GM19452 (cell line): ENCODE data around the gene CPNE4.
A peak's percentile ranks its signal among the peaks of the same experiment; 100 is the strongest.

Experiments used
- ATAC-seq: cut with Tn5 transposase; IDR thresholded peaks from one replicate; pipeline ENCODE4 v1.9.1; 2021; ENCODE audit not compliant: unreplicated experiment

Gene CPNE4

DNA sequence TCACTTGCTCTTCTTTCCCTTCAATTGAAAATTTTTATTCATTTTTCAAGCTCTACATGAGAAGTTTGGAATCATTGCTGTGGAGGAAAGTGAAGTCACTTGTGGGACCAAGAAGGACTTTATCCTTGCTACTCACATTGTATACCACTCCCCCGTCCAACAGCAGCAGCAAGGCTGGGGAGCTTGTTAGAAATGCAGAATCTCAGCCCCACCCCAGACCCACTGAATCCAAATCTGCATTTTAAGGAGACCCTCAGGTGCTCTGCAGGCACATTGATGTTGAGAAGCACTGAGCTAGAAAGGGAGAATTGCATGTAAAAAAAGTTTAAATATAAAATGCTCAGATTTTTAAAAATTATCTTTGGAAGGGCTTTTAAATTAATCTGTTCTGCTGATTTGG is 329.7 kb downstream of the CPNE4 start:
- ATAC-seq, result no peak

DNA sequence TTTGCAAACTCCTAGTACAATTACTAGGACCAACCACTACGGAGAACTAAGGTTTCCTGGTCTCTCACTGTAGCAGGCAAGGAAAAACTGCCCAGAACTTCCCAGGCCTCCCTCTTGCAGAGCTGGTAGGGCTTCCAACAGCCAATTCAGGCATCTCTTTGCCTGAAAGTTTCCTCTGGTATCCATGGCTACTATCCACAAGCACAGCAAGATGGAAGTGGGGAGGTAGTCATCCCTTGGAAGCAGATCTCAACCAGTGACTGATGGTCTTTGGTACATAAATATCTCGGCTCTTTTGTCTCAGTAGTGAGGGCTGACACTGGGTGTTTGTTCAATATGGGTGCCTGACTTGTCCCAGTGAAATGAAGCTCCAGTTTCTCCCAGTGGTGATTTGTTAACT is 330.7 kb downstream of the CPNE4 start:
- no peak for ATAC-seq

- no peak for ATAC-seq
Measured at GRCh38 chr3:131702146-131702545, 332.7 kb downstream of the CPNE4 start.

DNA sequence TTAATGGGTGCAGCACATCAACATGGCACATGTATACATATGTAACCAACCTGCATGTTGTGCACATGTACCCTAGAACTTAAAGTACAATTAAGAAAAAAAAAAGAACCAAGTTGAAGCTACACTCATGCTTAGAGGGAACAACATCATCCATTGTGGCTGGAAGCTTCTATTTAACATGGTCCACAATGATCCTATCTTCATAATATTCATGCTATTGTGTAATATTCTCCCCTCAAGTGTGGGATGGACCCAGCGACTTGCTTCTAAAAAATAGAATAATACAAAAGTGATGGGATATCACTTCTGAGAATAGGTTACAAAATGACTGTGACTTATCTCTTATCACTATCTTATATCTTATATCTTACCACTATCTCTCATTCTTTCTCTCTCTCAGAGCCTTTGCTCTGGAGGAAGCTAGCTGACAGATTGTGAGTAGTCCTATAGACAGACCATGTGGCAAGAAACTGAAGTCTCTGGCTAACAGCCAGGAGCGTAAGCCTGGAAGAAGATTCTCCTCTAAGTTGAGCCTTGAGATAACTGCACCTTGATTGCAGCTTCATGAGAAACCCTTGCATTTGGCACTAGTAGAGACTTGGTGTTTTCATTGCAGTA is 333.6 kb downstream of the CPNE4 start:
- no peak for ATAC-seq

- no peak for ATAC-seq
Measured at GRCh38 chr3:131699001-131699400, 335.8 kb downstream of the CPNE4 start.

GRCh38 chr3:131694376-131694775 is 340.4 kb downstream of the CPNE4 start:
- no peak for ATAC-seq

GRCh38 chr3:131692356-131692755 is 342.5 kb downstream of the CPNE4 start:
- no peak for ATAC-seq

DNA sequence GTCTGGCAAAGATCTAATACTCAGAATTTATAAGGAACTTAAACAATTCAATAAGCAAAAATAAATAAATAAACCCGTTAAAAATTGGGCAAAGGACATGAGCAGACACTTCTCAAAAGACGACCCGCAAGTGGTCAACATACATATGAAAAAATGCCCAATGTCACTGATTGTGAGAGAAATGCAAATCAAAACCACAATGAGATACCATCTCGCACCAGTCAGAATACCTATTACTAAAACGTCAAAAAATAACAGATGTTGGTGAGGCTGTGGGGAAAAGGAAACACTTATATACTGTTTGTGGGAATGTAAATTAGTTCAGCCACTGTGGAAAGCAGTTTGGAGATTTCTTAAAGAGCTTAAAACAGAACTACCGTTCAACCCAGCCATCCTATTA is 344.0 kb downstream of the CPNE4 start:
- peak; percentile 52 for ATAC-seq

- ATAC-seq, result no peak
Measured at GRCh38 chr3:131688370-131688769, 346.4 kb downstream of the CPNE4 start.

- no peak for ATAC-seq
Measured at GRCh38 chr3:131669600-131669999, 365.2 kb downstream of the CPNE4 start.

DNA sequence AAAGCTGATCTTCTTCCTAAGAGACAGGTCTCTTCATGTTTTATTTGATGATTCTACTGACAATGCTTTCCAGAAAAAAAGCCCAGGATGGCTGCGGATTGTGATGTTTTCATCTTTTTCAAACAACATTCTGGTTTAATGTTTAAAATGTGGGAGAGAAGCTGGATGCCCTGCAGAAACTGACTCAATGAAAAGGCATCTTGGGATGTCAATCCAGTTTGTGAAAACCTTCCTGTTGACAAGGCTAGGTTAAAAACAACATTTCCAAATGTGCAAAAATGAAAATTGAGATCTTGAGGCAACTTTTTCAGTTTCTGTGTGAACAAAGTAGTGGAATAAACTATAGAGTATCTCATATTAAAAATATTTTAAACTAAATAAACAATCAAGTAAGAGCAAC is 376.0 kb downstream of the CPNE4 start:
- no peak for ATAC-seq

DNA sequence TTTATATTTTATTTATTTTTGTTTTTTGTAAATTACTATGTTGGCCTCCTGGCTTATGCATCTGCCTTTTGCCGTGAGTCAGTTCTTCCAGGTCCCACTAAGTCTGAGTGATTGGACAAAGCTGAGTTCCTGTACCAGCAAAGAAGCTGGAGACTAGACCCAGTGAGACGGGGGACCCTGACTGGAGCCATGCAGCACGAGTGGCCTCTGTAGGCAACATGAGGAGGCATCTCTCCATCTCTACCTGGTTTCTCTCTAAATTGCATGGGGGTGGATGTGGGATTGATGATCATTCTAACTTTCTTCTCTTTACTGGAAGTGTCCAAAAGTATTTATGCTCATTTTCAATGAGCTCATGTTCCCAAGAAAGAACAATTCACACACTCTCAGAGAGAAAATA is 376.7 kb downstream of the CPNE4 start:
- ATAC-seq, result no peak

DNA sequence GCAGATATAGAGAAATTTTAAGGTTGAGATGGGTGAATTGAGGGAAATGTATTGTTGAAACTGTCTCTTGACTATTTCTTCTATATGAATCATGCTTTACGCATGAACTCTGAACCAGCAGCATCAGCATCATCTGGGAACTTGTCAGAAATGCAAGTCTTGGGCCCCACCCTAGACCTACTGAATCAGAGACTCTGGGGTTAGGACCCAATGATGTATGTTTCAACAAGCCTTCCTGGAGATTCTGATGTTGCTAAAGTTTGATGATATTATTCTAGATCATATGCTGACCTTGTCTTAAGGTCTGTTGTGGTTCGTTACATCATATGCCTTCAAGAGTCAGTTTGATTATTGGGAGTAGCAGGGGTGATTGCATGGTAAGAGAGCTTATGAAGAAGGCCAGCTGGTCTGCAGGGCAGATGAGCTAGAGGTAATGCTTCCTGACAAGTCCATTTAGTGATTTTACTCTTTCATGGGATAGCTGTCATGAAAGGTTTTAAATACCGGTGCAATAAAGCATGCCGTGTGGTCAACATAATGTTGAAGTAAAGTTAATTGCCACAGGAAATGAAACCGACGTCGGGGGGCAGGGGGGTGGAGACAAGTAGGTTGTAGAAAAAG is 379.6 kb downstream of the CPNE4 start:
- ATAC-seq, result no peak

DNA sequence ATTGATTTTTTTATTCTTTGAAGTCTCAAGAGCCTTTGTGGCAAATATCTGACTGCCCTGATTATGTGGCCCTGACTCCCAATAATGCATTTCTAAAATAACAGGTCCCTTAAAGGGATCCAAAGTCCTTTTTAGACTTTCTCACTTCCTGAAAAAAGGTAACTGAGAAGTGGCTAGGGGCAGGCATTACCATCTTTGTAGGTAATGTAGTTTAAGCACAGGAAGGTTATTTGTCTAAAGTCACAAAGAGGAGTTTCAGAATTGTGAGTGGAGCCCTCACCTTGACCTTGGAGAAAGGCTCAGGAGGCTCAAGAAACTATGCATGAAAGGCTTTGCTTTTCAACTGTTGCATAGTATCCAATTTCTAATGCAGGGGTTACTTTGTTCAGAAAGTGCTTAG is 389.2 kb downstream of the CPNE4 start:
- no peak for ATAC-seq

DNA sequence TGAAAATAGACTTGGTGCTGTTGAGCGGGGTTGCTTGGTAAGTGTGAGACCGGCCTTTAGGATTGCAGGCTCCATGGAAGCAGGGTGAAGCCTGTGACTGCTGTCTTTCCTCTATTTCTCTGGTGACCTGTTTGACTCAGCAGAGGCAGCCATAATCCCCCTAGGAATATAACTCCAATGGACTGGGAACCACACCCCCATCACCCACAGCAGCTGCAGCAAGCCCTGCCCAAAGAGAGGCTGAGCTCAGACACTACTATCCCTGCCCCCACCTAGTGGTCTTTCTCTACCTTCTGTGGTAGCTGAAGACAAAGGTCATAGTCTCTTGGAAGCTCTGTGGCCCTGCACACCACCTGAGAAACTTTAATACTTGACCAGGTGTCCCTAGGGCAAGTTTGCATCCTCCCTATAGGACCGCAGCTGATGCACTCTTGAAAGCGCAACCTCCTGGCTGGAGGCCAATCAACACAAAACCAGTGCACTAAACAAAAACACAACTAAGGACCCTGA is 398.5 kb downstream of the CPNE4 start:
- ATAC-seq, result no peak

DNA sequence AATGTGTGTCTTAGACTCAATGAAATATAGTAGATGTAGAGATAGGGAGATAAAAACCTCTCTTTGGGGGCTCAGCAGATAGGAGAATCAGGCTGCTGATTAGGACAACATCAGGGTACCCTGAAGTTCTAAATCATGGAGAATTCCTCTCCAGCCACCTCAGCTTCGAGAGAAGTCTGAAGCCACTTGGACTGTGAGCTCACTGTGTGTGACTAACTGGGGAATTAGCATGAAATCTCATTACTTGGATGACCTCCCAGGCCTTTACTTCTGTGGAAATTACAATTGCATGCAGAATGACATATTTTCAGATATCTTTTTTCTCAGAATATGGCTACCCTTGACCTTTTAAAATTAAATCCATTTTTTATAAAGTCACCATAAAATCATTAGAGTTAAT is 404.0 kb downstream of the CPNE4 start:
- no peak for ATAC-seq

- ATAC-seq, result peak; percentile 97
Measured at GRCh38 chr3:131630097-131630496, 404.7 kb downstream of the CPNE4 start.

DNA sequence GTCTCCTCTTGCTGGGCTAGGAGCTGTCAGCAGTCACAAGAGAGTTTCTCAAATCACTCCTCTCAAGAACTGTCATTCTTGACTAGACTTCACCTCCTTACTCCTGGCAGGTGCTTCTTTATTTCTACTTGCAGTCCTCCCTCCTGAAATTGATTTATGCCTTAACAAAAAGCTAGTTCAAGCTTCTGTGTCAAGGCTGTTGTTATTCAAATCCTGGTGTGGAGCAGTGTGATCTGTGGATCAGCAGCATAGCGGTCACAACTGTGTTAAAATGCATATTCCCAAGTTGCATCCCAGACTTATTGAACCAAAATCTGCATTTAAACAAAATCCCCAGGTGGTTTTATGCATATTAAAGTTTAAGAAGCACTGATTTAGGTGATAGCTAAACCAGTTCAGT is 411.4 kb downstream of the CPNE4 start:
- ATAC-seq, result no peak

GRCh38 chr3:131622726-131623125 is 412.1 kb downstream of the CPNE4 start:
- no peak for ATAC-seq

DNA sequence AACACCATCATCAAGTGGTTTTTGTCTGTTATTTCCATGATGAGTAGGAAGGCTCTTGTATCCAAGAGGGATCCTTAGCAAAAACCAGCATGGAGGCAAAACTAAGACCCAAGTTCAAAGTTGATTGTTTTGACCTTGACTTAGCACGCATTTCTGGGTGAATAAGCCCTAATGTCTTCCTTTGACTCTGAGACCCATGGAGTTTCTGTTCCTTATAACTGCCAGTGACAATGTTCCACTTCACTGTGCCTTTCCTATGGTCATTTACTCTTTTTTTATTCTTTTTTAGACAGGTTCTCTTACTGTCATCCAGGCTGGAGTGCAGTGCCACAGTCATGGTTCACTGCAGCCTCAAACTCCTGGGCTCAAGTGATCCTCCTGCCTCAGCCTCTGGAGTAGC is 413.8 kb downstream of the CPNE4 start:
- no peak for ATAC-seq

DNA sequence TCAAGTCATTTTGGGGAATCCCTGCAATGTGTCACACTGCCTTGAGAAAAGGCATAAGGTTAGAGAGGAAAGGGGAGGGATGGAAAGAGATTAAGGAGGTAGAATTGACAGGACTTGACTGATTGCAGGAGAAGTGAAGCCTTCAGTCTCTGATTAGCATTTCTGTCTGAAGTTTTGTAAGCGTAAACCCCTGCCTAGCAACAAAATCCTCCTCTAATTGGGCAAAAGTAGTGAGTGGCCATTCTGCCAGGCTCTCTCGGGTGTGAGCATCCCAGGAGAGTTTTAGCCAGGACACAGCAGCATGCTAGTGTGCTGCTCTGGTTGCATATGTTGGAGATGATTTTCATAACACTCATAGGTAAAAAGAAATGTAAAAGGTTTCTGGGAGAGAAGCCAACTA is 415.0 kb downstream of the CPNE4 start:
- no peak for ATAC-seq

- no peak for ATAC-seq
Measured at GRCh38 chr3:131616719-131617118, 418.1 kb downstream of the CPNE4 start.

- ATAC-seq, result no peak
Measured at GRCh38 chr3:131612745-131613144, 422.1 kb downstream of the CPNE4 start.
